BJ (cell line): ENCODE measurements around the gene CRYBB3. TPM values are rescaled to one million over a fixed set of nuclear protein-coding genes. Genes with fewer than 3 reads are reported as not detected.
"Not testable (repeated sequence)": the region's sequence is repeated elsewhere in the genome, so short reads cannot be mapped to it uniquely, and the experiment has no call there.

Source experiments
- CTCF ChIA-PET: fragments of 350-600 bp; formaldehyde crosslinking; extraction: SDS; loops from one replicate; lab custom pipeline; 2021; ENCODE audit warnings: antibody characterized with exemption, inconsistent platforms; lab: Yijun Ruan, JAX
- POLR2A ChIA-PET: fragments of 300-600 bp; sonication (Branson Sonifier 250); formaldehyde crosslinking; extraction: SDS; loops from one replicate; lab custom pipeline; 2021; ENCODE audit warnings: antibody characterized with exemption; lab: Charles Lee
- DNase-seq: peaks from one replicate; pipeline ENCODE4 v3.0.0-alpha.2; 2011; ENCODE audit warnings: low read depth
- H3K27me3 ChIP-seq: 2 replicates; pipeline ENCODE4 v1.6.0; 2011; ENCODE audit warnings: low read length; ENCODE audit not compliant: control insufficient read depth, insufficient read depth
- H3K36me3 ChIP-seq: 2 replicates; pipeline ENCODE4 v1.5.1; 2011; ENCODE audit warnings: low read length; ENCODE audit not compliant: control insufficient read depth, insufficient read depth
- H3K4me3 ChIP-seq: 2 replicates; pipeline ENCODE4 v1.5.1; 2011; ENCODE audit warnings: low read depth, mild to moderate bottlenecking, control low read depth, low read length
- polyA plus RNA-seq: library from polyadenylated mRNA; depleted of rRNA; stranded (reverse); fragments of >200 nt; gene quantifications from 2 replicates; pipeline ENCODE4 v1.2.3, GENCODE V29; 2011
- TF ChIP-seq, protein P1 (sequence below): IDR thresholded peaks from 2 replicates; pipeline ENCODE4 v1.5.1; 2011; ENCODE audit warnings: low read depth, mild to moderate bottlenecking, control low read depth, inconsistent platforms, low read length, moderate library complexity; ENCODE audit not compliant: insufficient read depth

The CRYBB3 gene
- polyA plus RNA-seq, 1 experiment, result not detected

- TF ChIP-seq, protein P1, sequence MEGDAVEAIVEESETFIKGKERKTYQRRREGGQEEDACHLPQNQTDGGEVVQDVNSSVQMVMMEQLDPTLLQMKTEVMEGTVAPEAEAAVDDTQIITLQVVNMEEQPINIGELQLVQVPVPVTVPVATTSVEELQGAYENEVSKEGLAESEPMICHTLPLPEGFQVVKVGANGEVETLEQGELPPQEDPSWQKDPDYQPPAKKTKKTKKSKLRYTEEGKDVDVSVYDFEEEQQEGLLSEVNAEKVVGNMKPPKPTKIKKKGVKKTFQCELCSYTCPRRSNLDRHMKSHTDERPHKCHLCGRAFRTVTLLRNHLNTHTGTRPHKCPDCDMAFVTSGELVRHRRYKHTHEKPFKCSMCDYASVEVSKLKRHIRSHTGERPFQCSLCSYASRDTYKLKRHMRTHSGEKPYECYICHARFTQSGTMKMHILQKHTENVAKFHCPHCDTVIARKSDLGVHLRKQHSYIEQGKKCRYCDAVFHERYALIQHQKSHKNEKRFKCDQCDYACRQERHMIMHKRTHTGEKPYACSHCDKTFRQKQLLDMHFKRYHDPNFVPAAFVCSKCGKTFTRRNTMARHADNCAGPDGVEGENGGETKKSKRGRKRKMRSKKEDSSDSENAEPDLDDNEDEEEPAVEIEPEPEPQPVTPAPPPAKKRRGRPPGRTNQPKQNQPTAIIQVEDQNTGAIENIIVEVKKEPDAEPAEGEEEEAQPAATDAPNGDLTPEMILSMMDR, result no peak
- no peak for DNase-seq
- H3K36me3 ChIP-seq, result no peaks in the 10 kb centered on the region
- POLR2A ChIA-PET, result no interaction called here
- H3K27me3 ChIP-seq, result no peaks in the 10 kb centered on the region; the same call in 1 of the 2 replicates
- CTCF ChIA-PET, result interaction anchor here (0.6 to 2.6 kb wide), 21 partner anchors 9 to 1167 kb away, joined by 3 to 13 read pairs (median 4); partner anchors contain the start of gene CRYBB2
- no peak overlapping the region for H3K4me3 ChIP-seq
Observed at GRCh38 chr22:25201557-25202273, 2.1 kb downstream of the CRYBB3 start.

DNA sequence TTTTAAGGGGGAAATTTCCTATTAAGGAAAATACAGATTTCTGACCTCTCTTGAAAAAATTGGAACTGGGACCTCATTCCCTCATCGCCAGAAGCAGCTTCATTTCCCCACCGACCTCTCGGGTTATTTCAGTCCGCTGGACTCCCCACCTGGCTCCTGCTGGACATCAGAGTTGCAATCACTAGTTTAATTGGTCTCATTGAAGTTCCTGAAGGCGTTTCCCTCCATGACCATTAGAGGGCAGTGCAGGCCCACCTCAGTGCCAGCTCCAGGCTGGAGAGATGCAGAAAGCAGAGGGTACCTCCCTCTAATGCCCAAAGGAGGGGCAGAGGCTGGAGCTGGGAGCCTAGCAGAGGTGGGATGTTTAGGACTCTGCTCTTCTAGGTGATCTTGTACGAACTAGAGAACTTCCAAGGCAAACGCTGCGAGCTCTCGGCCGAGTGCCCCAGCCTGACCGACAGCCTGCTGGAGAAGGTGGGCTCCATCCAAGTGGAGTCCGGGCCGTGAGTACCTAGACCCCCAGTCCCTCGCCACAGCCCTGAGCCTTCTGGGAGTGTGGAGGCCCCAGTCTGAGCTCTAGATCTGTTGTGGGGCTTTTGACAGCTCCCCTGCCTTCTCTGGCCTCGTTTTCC lies 2.7 kb downstream of the CRYBB3 start:
- H3K27me3 ChIP-seq, result no peaks in the 10 kb centered on the region; the same call in 1 of the 2 replicates
- H3K36me3 ChIP-seq, result no peaks in the 10 kb centered on the region
- no peak for DNase-seq
- CTCF ChIA-PET, result interaction anchor here (0.6 to 2.6 kb wide), 28 partner anchors 8 to 1228 kb away, joined by 3 to 13 read pairs (median 4); partner anchors contain the start of gene CRYBB2
- no peak overlapping the region for H3K4me3 ChIP-seq
- TF ChIP-seq, protein P1, result peak; percentile 90
- POLR2A ChIA-PET, result no interaction called here

GRCh38 chr22:25203082-25203481 lies 3.4 kb downstream of the CRYBB3 start:
- H3K4me3 ChIP-seq, result no peak overlapping the region
- CTCF ChIA-PET, result interaction anchor here (0.6 to 2.6 kb wide), 16 partner anchors 8 to 1227 kb away, joined by 3 to 13 read pairs (median 4); no protein-coding TSS in a partner anchor
- no peak for DNase-seq
- POLR2A ChIA-PET, result no interaction called here
- H3K36me3 ChIP-seq, result no peaks in the 10 kb centered on the region
- TF ChIP-seq, protein P1, result no peak
- no peaks in the 10 kb centered on the region; the same call in 1 of the 2 replicates for H3K27me3 ChIP-seq

DNA sequence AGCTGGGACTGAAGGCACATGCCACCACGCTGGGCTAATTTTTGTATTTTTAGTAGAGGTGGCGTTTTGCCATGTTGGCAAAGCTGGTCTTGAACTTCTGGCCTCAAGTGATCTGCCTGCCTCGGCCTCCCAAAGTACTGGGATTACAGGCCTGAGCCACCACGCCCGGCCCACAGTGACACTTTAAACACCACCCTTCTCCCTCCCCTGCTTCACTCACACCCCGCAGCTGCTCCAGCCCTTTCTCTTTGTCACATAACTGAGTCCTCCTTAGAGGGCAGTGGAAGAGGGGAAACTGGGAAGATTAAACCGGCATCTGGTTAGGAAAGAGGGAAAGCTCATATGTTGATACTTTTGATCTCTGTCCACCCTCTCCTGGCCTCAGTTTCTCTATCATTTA lies 4.9 kb downstream of the CRYBB3 start:
- H3K36me3 ChIP-seq, CTCF ChIA-PET, POLR2A ChIA-PET, H3K27me3 ChIP-seq, H3K4me3 ChIP-seq, DNase-seq: not testable (repeated sequence)

GRCh38 chr22:25205847-25206246 lies 6.2 kb downstream of the CRYBB3 start:
- no peaks in the 10 kb centered on the region; the same call in 1 of the 2 replicates for H3K27me3 ChIP-seq

More at GRCh38 chr22:25205847-25206246, 6.2 kb downstream of the CRYBB3 start:
- no peak for DNase-seq
- ChIA-PET POLR2A (no interaction called here), CTCF (no interaction called here)
- TF ChIP-seq, protein P1, result no peak
- Histone ChIP-seq H3K36me3 (no peaks in the 10 kb centered on the region), H3K4me3 (no peak overlapping the region)
